Neural progenitor cell (in vitro differentiated cells): ENCODE data around the gene GH1.

ENCODE experiments used
- EZH2 ChIP-seq: fragments of 200-600 bp; sonication (generic); IDR thresholded peaks from 2 replicates; pipeline ENCODE4 v1.6.1; 2017; ENCODE audit warnings: antibody characterized with exemption, mild to moderate bottlenecking, moderate library complexity
- TF ChIP-seq, protein P1 (sequence below): fragments of 200-600 bp; sonication (generic); IDR thresholded peaks from 2 replicates; pipeline ENCODE4 v1.5.1; 2017; ENCODE audit warnings: antibody characterized with exemption, mild to moderate bottlenecking

DNA sequence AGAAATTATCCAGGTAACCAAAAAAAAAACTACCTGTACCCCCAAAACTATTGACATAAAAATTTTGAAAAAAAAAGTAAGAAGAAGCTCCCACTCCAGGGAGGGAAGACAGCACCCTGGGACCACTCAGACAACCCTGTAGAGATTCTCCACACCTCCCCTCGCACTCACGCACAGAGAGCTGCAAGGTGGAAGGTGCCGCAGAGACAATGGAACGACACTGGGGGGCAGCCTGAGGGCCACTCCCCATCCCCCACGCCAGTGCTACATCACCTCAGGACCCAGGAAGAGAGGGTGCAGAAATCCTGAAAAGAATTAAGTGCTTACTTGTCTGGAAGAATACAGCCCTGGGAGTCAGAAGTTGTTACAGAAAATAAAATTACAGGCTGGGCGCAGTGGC, 18.7 kb upstream of the GH1 start:
- TF ChIP-seq, protein P1, sequence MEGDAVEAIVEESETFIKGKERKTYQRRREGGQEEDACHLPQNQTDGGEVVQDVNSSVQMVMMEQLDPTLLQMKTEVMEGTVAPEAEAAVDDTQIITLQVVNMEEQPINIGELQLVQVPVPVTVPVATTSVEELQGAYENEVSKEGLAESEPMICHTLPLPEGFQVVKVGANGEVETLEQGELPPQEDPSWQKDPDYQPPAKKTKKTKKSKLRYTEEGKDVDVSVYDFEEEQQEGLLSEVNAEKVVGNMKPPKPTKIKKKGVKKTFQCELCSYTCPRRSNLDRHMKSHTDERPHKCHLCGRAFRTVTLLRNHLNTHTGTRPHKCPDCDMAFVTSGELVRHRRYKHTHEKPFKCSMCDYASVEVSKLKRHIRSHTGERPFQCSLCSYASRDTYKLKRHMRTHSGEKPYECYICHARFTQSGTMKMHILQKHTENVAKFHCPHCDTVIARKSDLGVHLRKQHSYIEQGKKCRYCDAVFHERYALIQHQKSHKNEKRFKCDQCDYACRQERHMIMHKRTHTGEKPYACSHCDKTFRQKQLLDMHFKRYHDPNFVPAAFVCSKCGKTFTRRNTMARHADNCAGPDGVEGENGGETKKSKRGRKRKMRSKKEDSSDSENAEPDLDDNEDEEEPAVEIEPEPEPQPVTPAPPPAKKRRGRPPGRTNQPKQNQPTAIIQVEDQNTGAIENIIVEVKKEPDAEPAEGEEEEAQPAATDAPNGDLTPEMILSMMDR: no peak
- no peak for TF ChIP-seq EZH2
